H7 (cell line): ENCODE results near the gene HDAC11. TPM values are rescaled to one million over a fixed set of nuclear protein-coding genes. Genes with fewer than 3 reads are reported as not detected.

ENCODE experiments used
- DNase-seq: peaks from one replicate; pipeline ENCODE4 v3.0.0; 2012
- H3K27me3 ChIP-seq: 2 replicates; pipeline ENCODE4 v1.6.0; 2011; ENCODE audit warnings: mild to moderate bottlenecking, low read length; ENCODE audit not compliant: control insufficient read depth, insufficient read depth
- H3K36me3 ChIP-seq: replicated peaks from 2 replicates; pipeline ENCODE4 v1.5.1; 2011; ENCODE audit warnings: low read length; ENCODE audit not compliant: control insufficient read depth, insufficient read depth
- H3K4me3 ChIP-seq: 2 replicates; pipeline ENCODE4 v1.5.1; 2011; ENCODE audit warnings: low read depth, mild to moderate bottlenecking, control low read depth, low read length, moderate library complexity; ENCODE audit not compliant: insufficient read depth
- total RNA-seq: library from RNA; depleted of rRNA; stranded (reverse); fragments of >200 nt; shearing (Covaris generic); gene quantifications from 2 replicates; pipeline ENCODE4 v1.2.3, GENCODE V29; 2014; rRNA removed

Gene HDAC11
- total RNA-seq, 1 experiment from 2014 or later: 14.7 TPM

- H3K4me3 ChIP-seq: no peak overlapping the region
Measured at GRCh38 chr3:13550791-13551360, 70.8 kb downstream of the HDAC11 start.

GRCh38 chr3:13552857-13553652 lies 72.9 kb downstream of the HDAC11 start:
- Histone ChIP-seq H3K4me3 (no peak overlapping the region), H3K27me3 (peaks cover 12% of the 10 kb centered on the region), H3K36me3 (no peaks in the 10 kb centered on the region)
- no peak for DNase-seq

More at GRCh38 chr3:13550791-13551360, 70.8 kb downstream of the HDAC11 start:
- Histone ChIP-seq H3K27me3 (peaks cover 14% of the 10 kb centered on the region), H3K36me3 (no peaks in the 10 kb centered on the region)
- peak; percentile 45 for DNase-seq

- no peak for DNase-seq
- peaks cover 6% of the 10 kb centered on the region for H3K27me3 ChIP-seq
- H3K4me3 ChIP-seq: no peak overlapping the region
- no peaks in the 10 kb centered on the region for H3K36me3 ChIP-seq
Measured at GRCh38 chr3:13553686-13554085, 73.6 kb downstream of the HDAC11 start.

DNA sequence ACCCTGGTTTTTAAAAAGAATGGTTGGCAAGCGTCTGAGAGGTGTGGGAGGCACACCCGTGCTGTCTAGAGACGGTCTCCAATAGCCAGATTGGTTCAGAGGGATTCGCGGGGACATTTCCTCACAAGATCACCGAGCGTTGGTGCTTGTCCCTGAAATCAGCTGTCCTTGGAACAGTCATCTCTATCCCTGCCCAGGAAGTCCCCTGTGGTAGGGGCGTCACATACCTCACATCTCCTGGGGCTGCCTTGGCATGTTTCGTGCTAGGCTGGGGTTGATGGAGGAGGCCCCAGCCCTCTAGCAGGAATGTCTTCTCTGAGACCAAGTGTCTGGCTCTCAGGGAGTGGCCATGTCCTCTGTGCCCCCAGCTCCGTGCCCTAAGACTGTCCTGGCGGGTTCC lies 75.6 kb downstream of the HDAC11 start:
- DNase-seq: no peak
- Histone ChIP-seq H3K36me3 (no peaks in the 10 kb centered on the region; the same call in 1 of the 2 replicates), H3K4me3 (no peak overlapping the region), H3K27me3 (no peaks in the 10 kb centered on the region)

Other genes with a start within 250 kb of the HDAC11 start
- 40.1 and 50.3 TPM in 2 replicates for gene NUP210, start 60.0 kb upstream of the HDAC11 start, total RNA-seq
- 27.4 and 30.9 TPM in 2 replicates for gene FBLN2, start 68.8 kb downstream of the HDAC11 start, total RNA-seq